ENCODE data around the gene LRP11.

The LRP11 gene

DNA sequence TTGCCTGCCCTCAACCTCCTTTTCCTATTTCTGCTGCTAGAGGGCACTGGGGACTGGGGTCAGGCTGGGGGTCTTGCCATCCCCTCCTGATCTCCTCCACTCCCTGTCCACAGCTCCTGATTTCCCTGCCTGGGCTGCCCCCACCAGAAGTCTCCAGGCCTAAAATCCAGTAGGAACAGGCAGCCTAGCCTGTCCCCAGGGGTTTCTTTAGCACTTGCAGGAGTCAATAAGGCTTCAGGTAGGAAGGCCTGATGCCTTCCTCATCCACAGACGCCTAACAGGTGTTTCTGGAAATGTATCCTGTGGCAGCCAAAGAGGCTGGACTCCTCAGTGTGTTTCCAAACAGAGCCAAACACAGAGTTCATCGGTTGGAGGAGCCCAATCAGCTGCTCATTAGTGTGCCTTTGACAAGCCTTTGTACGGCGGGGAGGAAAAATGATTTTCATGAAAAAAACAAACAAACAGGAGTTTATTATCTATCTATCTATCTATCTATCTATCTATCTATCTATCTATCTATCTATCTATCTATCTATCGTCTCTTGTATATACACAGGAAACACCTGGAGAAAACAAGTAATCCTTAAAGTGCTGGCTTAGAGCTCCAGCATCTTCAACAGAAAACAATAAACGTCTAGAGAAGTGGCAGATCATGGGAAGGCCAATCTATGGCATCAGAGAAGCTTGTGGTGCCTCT is 37.4 kb upstream of the LRP11 start:
- TF ChIP-seq, protein P1, sequence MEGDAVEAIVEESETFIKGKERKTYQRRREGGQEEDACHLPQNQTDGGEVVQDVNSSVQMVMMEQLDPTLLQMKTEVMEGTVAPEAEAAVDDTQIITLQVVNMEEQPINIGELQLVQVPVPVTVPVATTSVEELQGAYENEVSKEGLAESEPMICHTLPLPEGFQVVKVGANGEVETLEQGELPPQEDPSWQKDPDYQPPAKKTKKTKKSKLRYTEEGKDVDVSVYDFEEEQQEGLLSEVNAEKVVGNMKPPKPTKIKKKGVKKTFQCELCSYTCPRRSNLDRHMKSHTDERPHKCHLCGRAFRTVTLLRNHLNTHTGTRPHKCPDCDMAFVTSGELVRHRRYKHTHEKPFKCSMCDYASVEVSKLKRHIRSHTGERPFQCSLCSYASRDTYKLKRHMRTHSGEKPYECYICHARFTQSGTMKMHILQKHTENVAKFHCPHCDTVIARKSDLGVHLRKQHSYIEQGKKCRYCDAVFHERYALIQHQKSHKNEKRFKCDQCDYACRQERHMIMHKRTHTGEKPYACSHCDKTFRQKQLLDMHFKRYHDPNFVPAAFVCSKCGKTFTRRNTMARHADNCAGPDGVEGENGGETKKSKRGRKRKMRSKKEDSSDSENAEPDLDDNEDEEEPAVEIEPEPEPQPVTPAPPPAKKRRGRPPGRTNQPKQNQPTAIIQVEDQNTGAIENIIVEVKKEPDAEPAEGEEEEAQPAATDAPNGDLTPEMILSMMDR (conservative IDR thresholded peaks at IDR 0.05; ENCODE audit: low read depth): no peak
- H3K27ac ChIP-seq: peak overlapping the region; percentile 100
- DNase-seq (ENCODE audit: low spot score): no peak
- CTCF ChIA-PET: interaction anchor here (0.6 kb wide), 2 partner anchors 11 to 36 kb away, joined by 3 to 4 read pairs; no protein-coding TSS in a partner anchor
- POLR2A ChIA-PET (ENCODE audit: low non-redundant PET): no interaction called here

DNA sequence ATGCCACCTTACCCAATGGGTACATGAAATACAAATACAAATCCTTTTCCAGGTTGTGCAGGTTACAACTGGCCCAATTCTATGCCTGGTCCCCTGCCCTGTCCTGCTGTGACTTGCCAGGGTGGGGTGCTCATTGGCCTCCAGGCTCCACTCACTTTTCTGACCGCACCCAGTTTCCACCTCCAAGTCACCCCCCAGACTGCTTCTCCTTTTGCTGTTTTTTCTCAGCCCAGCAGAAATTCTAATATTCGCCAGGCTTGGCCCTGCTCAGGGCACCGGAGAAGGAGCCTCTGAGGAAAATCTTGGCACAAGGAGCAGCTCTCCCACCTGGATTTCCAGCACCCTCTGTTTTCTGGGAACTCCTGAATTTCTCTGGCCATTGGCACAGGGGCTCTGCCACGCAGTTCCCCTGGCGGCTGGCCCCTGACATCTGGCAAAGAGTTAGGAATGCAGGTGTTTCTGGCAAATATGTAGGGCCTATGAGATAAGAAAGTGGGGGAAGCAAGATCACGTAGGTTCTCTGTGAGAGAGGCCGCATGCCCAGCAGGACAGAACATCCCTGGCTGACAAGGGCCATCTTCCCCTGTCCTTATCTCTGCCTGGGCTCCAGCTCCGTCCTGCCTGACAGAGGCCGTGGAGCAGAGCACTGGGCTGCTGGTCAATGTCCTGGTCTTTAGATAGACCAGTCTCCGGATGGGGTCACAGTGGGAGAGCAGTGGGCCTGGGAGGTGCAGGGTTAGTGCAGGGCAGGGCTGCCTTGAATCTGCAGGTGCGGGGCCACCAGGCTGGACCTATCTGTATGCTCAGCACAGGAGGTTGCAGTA is 36.7 kb upstream of the LRP11 start:
- peak; percentile 68 for DNase-seq (ENCODE audit: low spot score)
- TF ChIP-seq, protein P1 (conservative IDR thresholded peaks at IDR 0.05; ENCODE audit: low read depth): no peak
- ChIA-PET CTCF (interaction anchor here (0.6 to 1.1 kb wide), 3 partner anchors 12 to 466 kb away, joined by 3 to 5 read pairs (median 4); no protein-coding TSS in a partner anchor), POLR2A (ENCODE audit: low non-redundant PET) (no interaction called here)
- peak overlapping the region; percentile 100 for H3K27ac ChIP-seq

DNA sequence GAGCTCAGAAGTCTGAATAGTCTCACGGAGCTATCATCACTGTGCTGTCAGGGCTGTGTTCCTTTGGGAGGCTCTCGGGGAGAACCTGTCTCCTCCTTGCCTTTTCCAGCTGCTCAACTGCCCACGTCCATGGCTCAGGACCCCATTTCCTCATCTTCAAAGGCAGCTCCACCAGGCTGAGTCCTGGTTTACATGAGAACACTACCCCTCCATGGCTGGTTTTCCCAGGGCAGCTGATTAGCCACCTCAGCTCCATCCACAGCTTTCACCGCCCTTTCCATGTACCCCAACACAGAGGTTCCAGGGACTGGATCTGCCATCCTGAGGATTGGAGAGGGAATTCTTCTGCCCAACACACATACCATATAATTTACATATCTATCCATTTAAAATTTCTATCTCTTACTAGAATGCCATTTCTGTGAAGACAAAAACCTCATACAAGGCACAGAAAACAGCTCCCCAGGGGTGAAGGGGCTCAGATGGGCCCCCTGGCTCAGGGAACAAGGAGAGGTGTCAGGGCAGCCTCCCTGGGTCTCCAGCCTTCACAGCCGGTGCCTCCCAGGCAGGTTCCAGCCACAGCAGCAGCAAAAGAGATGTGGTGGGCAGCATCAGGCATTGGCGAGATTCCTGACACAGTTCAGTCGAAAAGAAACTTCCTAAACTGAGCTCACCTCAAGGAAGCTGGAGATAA is 35.9 kb upstream of the LRP11 start:
- CTCF ChIA-PET: interaction anchor here (0.6 to 1.1 kb wide), 2 partner anchors 11 to 116 kb away, joined by 4 to 5 read pairs; no protein-coding TSS in a partner anchor

DNA sequence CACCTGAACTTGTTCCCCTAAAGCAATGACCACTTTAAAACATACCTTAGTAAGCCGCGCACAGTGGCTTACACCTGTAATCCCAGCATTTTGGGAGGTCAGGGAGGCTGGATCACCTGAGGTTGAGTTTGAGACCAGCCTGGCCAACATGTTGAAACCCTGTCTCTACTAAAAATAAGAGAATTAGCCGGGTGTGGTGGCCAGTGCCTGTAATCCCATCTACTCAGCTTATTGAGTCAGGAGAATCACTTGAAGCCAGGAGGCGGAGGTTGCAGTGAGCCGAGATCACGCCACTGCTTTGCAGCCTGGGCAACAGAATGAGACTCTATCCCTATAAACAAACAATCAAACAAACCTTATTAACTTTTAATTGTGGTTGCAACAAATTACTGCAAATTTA is 35.3 kb upstream of the LRP11 start:
- POLR2A ChIA-PET (ENCODE audit: low non-redundant PET): no interaction called here

More for the DNA sequence above, 35.9 kb upstream of the LRP11 start:
- peak overlapping the region; percentile 100 for H3K27ac ChIP-seq
- no peak for DNase-seq (ENCODE audit: low spot score)
- TF ChIP-seq, protein P1 (conservative IDR thresholded peaks at IDR 0.05; ENCODE audit: low read depth): no peak
- POLR2A ChIA-PET (ENCODE audit: low non-redundant PET): no interaction called here

DNA sequence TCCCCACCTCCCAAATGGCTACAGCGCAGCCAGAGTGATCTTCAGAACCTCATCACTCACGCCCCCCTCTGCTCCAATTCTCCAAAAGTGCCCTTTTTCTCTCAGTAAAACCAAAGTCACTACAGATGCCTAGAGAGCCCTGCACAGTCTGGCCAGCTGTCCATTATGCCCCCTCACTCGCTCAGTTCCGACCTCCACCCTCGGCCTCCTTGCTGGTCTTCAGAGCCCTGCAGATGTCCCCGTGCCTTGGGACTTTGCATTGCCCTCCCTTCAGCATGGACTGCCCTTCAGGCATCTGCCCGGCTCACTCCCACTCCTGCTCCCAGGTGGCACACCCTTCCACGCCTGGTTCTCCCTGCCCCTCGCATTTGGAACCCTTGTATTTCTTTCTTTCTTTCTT is 34.8 kb upstream of the LRP11 start:
- H3K27ac ChIP-seq: peak overlapping the region; percentile 100
- TF ChIP-seq, protein P1 (conservative IDR thresholded peaks at IDR 0.05; ENCODE audit: low read depth): no peak
- ChIA-PET POLR2A (ENCODE audit: low non-redundant PET) (no interaction called here), CTCF (no interaction called here)
- no peak for DNase-seq (ENCODE audit: low spot score)

More for the DNA sequence above, 35.3 kb upstream of the LRP11 start:
- CTCF ChIA-PET: interaction anchor here (1.1 kb wide), 1 partner anchor 11 kb away, joined by 4 read pairs; no protein-coding TSS in a partner anchor
- peak overlapping the region; percentile 100 for H3K27ac ChIP-seq
- DNase-seq (ENCODE audit: low spot score): no peak
- TF ChIP-seq, protein P1 (conservative IDR thresholded peaks at IDR 0.05; ENCODE audit: low read depth): no peak
